Muscle layer of duodenum (tissue), 2 donors: ENCODE results near the gene PCDHGB5.
A peak's percentile ranks its signal among the peaks of the same experiment; 100 is the strongest.
"Not testable (repeated sequence)": the region's sequence is repeated elsewhere in the genome, so short reads cannot be mapped to it uniquely, and the experiment has no call there.

Source experiments
- H3K27ac ChIP-seq: one replicate; pipeline ENCODE4 v1.7.0; 2013; ENCODE audit warnings: mild to moderate bottlenecking, low read length
- H3K27me3 ChIP-seq: one replicate; pipeline ENCODE4 v1.7.0; 2013; ENCODE audit warnings: low read depth, mild to moderate bottlenecking, control low read depth, low read length
- H3K36me3 ChIP-seq, 2 donors: one replicate each; pipeline ENCODE4 v1.7.0; 2013; ENCODE audit warnings: low read length in 2 of 2, control low read depth in 1 of 2, mild to moderate bottlenecking in 1 of 2; ENCODE audit not compliant: insufficient read depth in 2 of 2, control insufficient read depth in 1 of 2
- H3K4me1 ChIP-seq, 2 donors: one replicate each; pipeline ENCODE4 v1.7.0; 2013; ENCODE audit warnings: low read length in 2 of 2, mild to moderate bottlenecking in 2 of 2, control low read depth in 1 of 2, moderate library complexity in 1 of 2; ENCODE audit not compliant: insufficient read depth in 2 of 2, control insufficient read depth in 1 of 2
- H3K4me3 ChIP-seq, 2 donors: one replicate each; pipeline ENCODE4 v1.7.0; 2013; ENCODE audit warnings: low read length in 2 of 2, low read depth in 1 of 2, mild to moderate bottlenecking in 1 of 2
- H3K9me3 ChIP-seq, 2 donors: one replicate each; pipeline ENCODE4 v1.7.0; 2013; ENCODE audit warnings: low read length in 2 of 2, control low read depth in 1 of 2, mild to moderate bottlenecking in 1 of 2; ENCODE audit not compliant: control insufficient read depth in 1 of 2
- donor health status: healthy.

The PCDHGB5 gene

GRCh38 chr5:141399555-141400258, 2.0 kb downstream of the PCDHGB5 start:
- Histone ChIP-seq H3K27me3 (no peaks in the 10 kb centered on the region), H3K36me3 (peaks cover 0 to 8% of the 10 kb centered on the region in 2 donors), H3K4me3 (peak overlapping the region in 1 of 2 donors; percentile 54), H3K4me1 (peaks cover 0 to 4% of the 10 kb centered on the region in 2 donors), H3K27ac (no peak overlapping the region), H3K9me3 (peaks cover 51 to 77% of the 10 kb centered on the region in 2 donors)

- Histone ChIP-seq H3K36me3 (peaks cover 0 to 10% of the 10 kb centered on the region in 2 donors), H3K4me3 (peak within 1 kb of the TSS; percentile 45 to 68), H3K27me3 (no peaks in the 10 kb centered on the region), H3K27ac (no peak within 1 kb of the TSS), H3K4me1 (peaks cover 0 to 4% of the 10 kb centered on the region in 2 donors), H3K9me3 (peaks cover 55 to 76% of the 10 kb centered on the region in 2 donors)
These were observed 5.0 kb downstream of the PCDHGB5 start, which contains the start of gene PCDHGA9 for GRCh38 chr5:141402553-141403243. PCDHGA9 (plus strand) TSS chr5:141402778; CDS start chr5:141402953, 175 bp downstream.

- H3K4me1 ChIP-seq, result peaks cover 0 to 4% of the 10 kb centered on the region in 2 donors
- no peaks in the 10 kb centered on the region for H3K27me3 ChIP-seq
- H3K4me3 ChIP-seq, result peak overlapping the region; percentile 5 to 68
- no peak overlapping the region for H3K27ac ChIP-seq
- H3K9me3 ChIP-seq, result peaks cover 55 to 79% of the 10 kb centered on the region in 2 donors
- peaks cover 0 to 10% of the 10 kb centered on the region in 2 donors for H3K36me3 ChIP-seq
These were observed 5.6 kb downstream of the PCDHGB5 start for GRCh38 chr5:141403387-141403786.

GRCh38 chr5:141407790-141408505, 10.2 kb downstream of the PCDHGB5 start, which contains the start of gene PCDHGB6:
PCDHGB6 (plus strand) TSS chr5:141408021; CDS start chr5:141408203, 182 bp downstream.
- not testable (repeated sequence) for H3K4me1 ChIP-seq, H3K27ac ChIP-seq, H3K27me3 ChIP-seq
- Histone ChIP-seq H3K36me3 (peaks cover 0 to 13% of the 10 kb centered on the region in 2 donors), H3K9me3 (peaks cover 59 to 79% of the 10 kb centered on the region in 2 donors), H3K4me3 (peak within 1 kb of the TSS; percentile 1 to 70)

GRCh38 chr5:141409598-141410306, 12.0 kb downstream of the PCDHGB5 start:
- H3K27me3 ChIP-seq, result no peaks in the 10 kb centered on the region
- no peaks in the 10 kb centered on the region for H3K4me1 ChIP-seq
- H3K9me3 ChIP-seq, result peaks cover 55 to 78% of the 10 kb centered on the region in 2 donors
- H3K4me3 ChIP-seq, result peak overlapping the region; percentile 21 to 70
- H3K36me3 ChIP-seq, result peaks cover 0 to 15% of the 10 kb centered on the region in 2 donors
- H3K27ac ChIP-seq, result no peak overlapping the region

- no peak overlapping the region for H3K27ac ChIP-seq
- H3K4me3 ChIP-seq, result peak overlapping the region; percentile 21 to 70
- no peaks in the 10 kb centered on the region for H3K4me1 ChIP-seq
- no peaks in the 10 kb centered on the region for H3K27me3 ChIP-seq
- H3K36me3 ChIP-seq, result peaks cover 0 to 14% of the 10 kb centered on the region in 2 donors
- peaks cover 50 to 76% of the 10 kb centered on the region in 2 donors for H3K9me3 ChIP-seq
These were observed 13.8 kb downstream of the PCDHGB5 start for GRCh38 chr5:141411575-141411974.

- H3K27ac ChIP-seq, result no peak within 1 kb of the TSS
- H3K4me1 ChIP-seq, result no peaks in the 10 kb centered on the region
- peaks cover 0 to 14% of the 10 kb centered on the region in 2 donors for H3K36me3 ChIP-seq
- H3K9me3 ChIP-seq, result peaks cover 46 to 79% of the 10 kb centered on the region in 2 donors
- peak within 1 kb of the TSS; percentile 55 to 70 for H3K4me3 ChIP-seq
- H3K27me3 ChIP-seq, result no peaks in the 10 kb centered on the region
These were observed 15.2 kb downstream of the PCDHGB5 start, which contains the start of gene PCDHGA10 for GRCh38 chr5:141412854-141413539. PCDHGA10 (plus strand) TSS chr5:141412987; CDS start chr5:141413176, 189 bp downstream.

GRCh38 chr5:141413540-141414069, 15.9 kb downstream of the PCDHGB5 start:
- Histone ChIP-seq H3K4me1 (no peaks in the 10 kb centered on the region), H3K9me3 (peaks cover 50 to 78% of the 10 kb centered on the region in 2 donors), H3K36me3 (peaks cover 0 to 14% of the 10 kb centered on the region in 2 donors), H3K27ac (no peak overlapping the region), H3K4me3 (peak overlapping the region; percentile 55 to 70), H3K27me3 (no peaks in the 10 kb centered on the region)

GRCh38 chr5:141414548-141415274, 17.0 kb downstream of the PCDHGB5 start:
- H3K4me1 ChIP-seq, H3K27me3 ChIP-seq, H3K27ac ChIP-seq: not testable (repeated sequence)
- H3K4me3 ChIP-seq, result peak overlapping the region; percentile 17 to 70
- H3K36me3 ChIP-seq, result peaks cover 0 to 17% of the 10 kb centered on the region in 2 donors
- peaks cover 49 to 78% of the 10 kb centered on the region in 2 donors for H3K9me3 ChIP-seq
